Measurements from ENCODE around the gene PDE8A.

The PDE8A gene

GRCh38 chr15:85036716-85037115 lies 55.1 kb downstream of the PDE8A start:
- DNase-seq = no peak

GRCh38 chr15:85037641-85038040 lies 56.0 kb downstream of the PDE8A start:
- no peak for DNase-seq

- no peak for DNase-seq
These were observed 59.6 kb downstream of the PDE8A start for GRCh38 chr15:85041230-85041629.

- DNase-seq = peak; percentile 67
These were observed 62.7 kb downstream of the PDE8A start for GRCh38 chr15:85044251-85044853.

- DNase-seq = no peak
These were observed 63.2 kb downstream of the PDE8A start for GRCh38 chr15:85044894-85045293.

- no peak for DNase-seq
These were observed 64.0 kb downstream of the PDE8A start for GRCh38 chr15:85045615-85046014.

GRCh38 chr15:85047271-85047948 lies 65.8 kb downstream of the PDE8A start:
- peak; percentile 97 for DNase-seq

GRCh38 chr15:85048430-85048829 lies 66.8 kb downstream of the PDE8A start:
- peak; percentile 39 for DNase-seq

GRCh38 chr15:85049805-85050204 lies 68.1 kb downstream of the PDE8A start:
- no peak for DNase-seq

- DNase-seq = no peak
These were observed 78.1 kb downstream of the PDE8A start for GRCh38 chr15:85059734-85060133.

GRCh38 chr15:85062560-85062959 lies 80.9 kb downstream of the PDE8A start:
- DNase-seq = no peak

- peak; percentile 29 for DNase-seq
These were observed 81.4 kb downstream of the PDE8A start for GRCh38 chr15:85063088-85063487.

GRCh38 chr15:85063522-85064079 lies 81.9 kb downstream of the PDE8A start:
- DNase-seq = no peak

- no peak for DNase-seq
These were observed 83.1 kb downstream of the PDE8A start for GRCh38 chr15:85064710-85065109.

- DNase-seq = no peak
These were observed 89.4 kb downstream of the PDE8A start for GRCh38 chr15:85071061-85071460.

GRCh38 chr15:85071504-85071903 lies 89.8 kb downstream of the PDE8A start:
- no peak for DNase-seq

- no peak for DNase-seq
These were observed 91.3 kb downstream of the PDE8A start for GRCh38 chr15:85072917-85073316.

- peak; percentile 47 for DNase-seq
These were observed 92.0 kb downstream of the PDE8A start for GRCh38 chr15:85073556-85074194.

- no peak for DNase-seq
These were observed 105.2 kb downstream of the PDE8A start for GRCh38 chr15:85086855-85087254.

GRCh38 chr15:85088300-85088699 lies 106.6 kb downstream of the PDE8A start:
- DNase-seq = no peak

GRCh38 chr15:85089929-85090597 lies 108.4 kb downstream of the PDE8A start:
- DNase-seq = no peak

GRCh38 chr15:85091990-85092389 lies 110.3 kb downstream of the PDE8A start:
- no peak for DNase-seq

GRCh38 chr15:85094685-85095084 lies 113.0 kb downstream of the PDE8A start:
- peak; percentile 51 for DNase-seq

All from HCEC 1CT (cell line).